Heart left ventricle (tissue), 13 donors: ENCODE measurements around the gene GTPBP6.
"Not testable (repeated sequence)": the region's sequence is repeated elsewhere in the genome, so short reads cannot be mapped to it uniquely, and the experiment has no call there.

Experiments
- CTCF ChIP-seq, 12 donors: fragments of 200-600 bp; sonication (generic) in 4 of 12; IDR thresholded peaks; one replicate each; pipeline versions ENCODE4 v1.5.0 to v1.8.0; 2018 to 2022; ENCODE audit warnings: antibody characterized with exemption in 12 of 12, mild to moderate bottlenecking in 5 of 12
- POLR2A ChIP-seq, 2 donors: fragments of 450-650 bp; IDR thresholded peaks; one replicate each; pipeline ENCODE4 v1.6.1; 2017; ENCODE audit warnings: antibody characterized with exemption in 2 of 2, mild to moderate bottlenecking in 2 of 2, moderate library complexity in 2 of 2
- donor health status: ischemic (EF 13 %, LVEDD 7.1; RV severe dilation, severe dysfunction).
- donor health status: DM: no; HTN: yes; CAD: no.
- donor health status: DM: no; HTN: no; CAD: no.
- donor health status: ischemic (EF 25% LVEDD 6.9; RV normal size, moderate dysfunction).
- donor health status: ischemic (EF 25% LVEDD 5.7; RV mildly dilated, moderate dysfunction).
- donor health status: ischemic (EF 35%, LVEDD 5.7; RV mildly dilated, moderate dysfunction).
- donor health status: nonischemic (EF 11% LVEDD 7.7; RV severe dilation, severe dysfunction).
- donor health status: DM: yes; HTN: yes; CAD: no.
- donor health status: PGD.
- donor health status: ischemic (EF 29% LVEDD 5.4; RV normal size, mild dysfunction).
- donor health status: nonischemic (EF 23%, LVEDD 6.1; RV moderate dilation, normal function).

GRCh38 chrX:279757-280604 lies 38.6 kb downstream of the GTPBP6 start:
- TF ChIP-seq CTCF, POLR2A (IDR thresholded peaks at IDR 0.05): not testable (repeated sequence)
